GM20000 (cell line): Measurements from ENCODE around the gene MPL.
A peak's percentile ranks its signal among the peaks of the same experiment; 100 is the strongest.
"Not testable (repeated sequence)": the region's sequence is repeated elsewhere in the genome, so short reads cannot be mapped to it uniquely, and the experiment has no call there.

Source experiments
- DNase-seq: peaks from one replicate; pipeline ENCODE4 v3.0.0; 2012; ENCODE audit warnings: low spot score
- CTCF ChIP-seq: IDR thresholded peaks from 2 replicates; pipeline ENCODE4 v1.5.1; 2012; ENCODE audit warnings: mild to moderate bottlenecking, control low read depth; ENCODE audit errors: extremely low read depth, missing control alignments

The MPL gene

GRCh38 chr1:43366601-43367025 is 29.0 kb downstream of the MPL start:
- no peak for DNase-seq
- TF ChIP-seq CTCF, result no peak

- TF ChIP-seq CTCF, result no peak
- peak; percentile 59 for DNase-seq
Measured at GRCh38 chr1:43367026-43367903, 29.6 kb downstream of the MPL start.

- peak; percentile 16 for TF ChIP-seq CTCF
- peak; percentile 99 for DNase-seq
Measured at GRCh38 chr1:43367904-43368645, 30.5 kb downstream of the MPL start, which contains the start of gene ELOVL1. Gene ELOVL1 (minus strand): TSS chr1:43368011. CDS start chr1:43365609, 2,402 bp downstream.

GRCh38 chr1:43368646-43369020 is 31.0 kb downstream of the MPL start:
- DNase-seq, result no peak
- no peak for TF ChIP-seq CTCF

- not testable (repeated sequence) for DNase-seq
Measured at GRCh38 chr1:43369779-43370178, 32.2 kb downstream of the MPL start.

- TF ChIP-seq CTCF, result no peak
- no peak for DNase-seq
Measured at GRCh38 chr1:43370564-43370963, 32.9 kb downstream of the MPL start.

GRCh38 chr1:43372172-43372571 is 34.6 kb downstream of the MPL start:
- no peak for DNase-seq
- TF ChIP-seq CTCF, result no peak
